ENCODE results near the gene TEX14. TPM values are rescaled to one million over a fixed set of nuclear protein-coding genes. Genes with fewer than 3 reads are reported as not detected.
A peak's percentile ranks its signal among the peaks of the same experiment; 100 is the strongest.

The TEX14 gene
- total RNA-seq (2014; rRNA removed; shearing (Covaris generic)): 2.5 and 2.7 TPM in 2 replicates
- polyA plus RNA-seq (2015; cell fraction: cytosol; rRNA removed): 3.3 and 4.5 TPM in 2 replicates
- 10.8 and 10.9 TPM in 2 replicates for polyA plus RNA-seq (2015; cell fraction: nucleus; rRNA removed)

- peak; percentile 52 for DNase-seq (ENCODE audit: low read depth)
Observed at GRCh38 chr17:58691701-58692238, at the start of gene TEX14. TEX14 (minus strand) TSS chr17:58692045; CDS start chr17:58652001, 40,044 bp downstream.

GRCh38 chr17:58741121-58741625 is 49.3 kb upstream of the TEX14 start:
- DNase-seq (ENCODE audit: low read depth): peak; percentile 1

GRCh38 chr17:58734811-58735210 is 43.0 kb upstream of the TEX14 start:
- no peak for DNase-seq (ENCODE audit: low read depth)

- no peak for DNase-seq (ENCODE audit: low read depth)
Observed at GRCh38 chr17:58734040-58734439, 42.2 kb upstream of the TEX14 start.

GRCh38 chr17:58730937-58731336 is 39.1 kb upstream of the TEX14 start:
- no peak for DNase-seq (ENCODE audit: low read depth)

GRCh38 chr17:58728798-58729197 is 37.0 kb upstream of the TEX14 start:
- DNase-seq (ENCODE audit: low read depth): no peak

- DNase-seq (ENCODE audit: low read depth): no peak
Observed at GRCh38 chr17:58722696-58723095, 30.9 kb upstream of the TEX14 start.

- DNase-seq (ENCODE audit: low read depth): no peak
Observed at GRCh38 chr17:58722274-58722673, 30.4 kb upstream of the TEX14 start.

- no peak for DNase-seq (ENCODE audit: low read depth)
Observed at GRCh38 chr17:58710948-58711552, 19.2 kb upstream of the TEX14 start.

GRCh38 chr17:58706351-58707140 is 14.7 kb upstream of the TEX14 start:
- DNase-seq (ENCODE audit: low read depth): no peak

- DNase-seq (ENCODE audit: low read depth): no peak
Observed at GRCh38 chr17:58703916-58704286, 12.1 kb upstream of the TEX14 start.

- DNase-seq (ENCODE audit: low read depth): peak; percentile 24
Observed at GRCh38 chr17:58703137-58703915, 11.5 kb upstream of the TEX14 start.

- DNase-seq (ENCODE audit: low read depth): no peak
Observed at GRCh38 chr17:58702708-58703107, 10.9 kb upstream of the TEX14 start.

GRCh38 chr17:58702045-58702476 is 10.2 kb upstream of the TEX14 start:
- no peak for DNase-seq (ENCODE audit: low read depth)

- DNase-seq (ENCODE audit: low read depth): no peak
Observed at GRCh38 chr17:58699771-58700170, 7.9 kb upstream of the TEX14 start.

- DNase-seq (ENCODE audit: low read depth): no peak
Observed at GRCh38 chr17:58694826-58695225, 3.0 kb upstream of the TEX14 start.

GRCh38 chr17:58694302-58694701 is 2.5 kb upstream of the TEX14 start:
- DNase-seq (ENCODE audit: low read depth): no peak

- no peak for DNase-seq (ENCODE audit: low read depth)
Observed at GRCh38 chr17:58693751-58694150, 1.9 kb upstream of the TEX14 start.

- no peak for DNase-seq (ENCODE audit: low read depth)
Observed at GRCh38 chr17:58693208-58693607, 1.4 kb upstream of the TEX14 start.

GRCh38 chr17:58692239-58693055 is 602 bp upstream of the TEX14 start, which contains the start of gene RAD51C:
RAD51C (plus strand) TSS chr17:58692602; CDS start chr17:58692644, 42 bp downstream.
- DNase-seq (ENCODE audit: low read depth): peak; percentile 87
